GM19397 (cell line): ENCODE results near the gene FRMD3.

Experiments
- ATAC-seq: cut with Tn5 transposase; IDR thresholded peaks from one replicate; pipeline ENCODE4 v1.9.1; 2021; ENCODE audit warnings: mild to moderate bottlenecking, moderate library complexity; ENCODE audit not compliant: unreplicated experiment

FRMD3 gene

GRCh38 chr9:83475741-83476140 is 62.5 kb downstream of the FRMD3 start:
- ATAC-seq: no peak

- ATAC-seq: no peak
Observed at GRCh38 chr9:83474631-83475030, 63.6 kb downstream of the FRMD3 start.

- peak; percentile 77 for ATAC-seq
Observed at GRCh38 chr9:83473488-83473971, 64.7 kb downstream of the FRMD3 start.

DNA sequence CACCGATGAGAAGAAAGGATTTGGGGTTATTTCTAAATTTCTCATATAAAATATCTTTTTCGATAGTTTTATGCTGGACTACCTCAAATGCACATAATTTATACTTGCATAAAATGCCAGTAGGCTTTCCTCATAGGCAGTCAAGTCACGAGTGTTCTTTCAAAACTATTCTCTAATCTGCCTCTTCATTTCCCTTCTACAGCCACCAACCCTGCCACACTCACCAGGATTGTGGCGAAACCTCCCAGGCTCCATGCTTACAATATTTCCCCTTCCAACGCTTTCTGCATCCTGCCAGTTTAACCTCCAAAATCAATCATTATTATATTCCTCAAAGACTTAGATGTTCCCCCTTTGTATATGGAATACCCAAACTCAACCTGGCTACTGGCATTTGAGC is 65.4 kb downstream of the FRMD3 start:
- ATAC-seq: no peak

DNA sequence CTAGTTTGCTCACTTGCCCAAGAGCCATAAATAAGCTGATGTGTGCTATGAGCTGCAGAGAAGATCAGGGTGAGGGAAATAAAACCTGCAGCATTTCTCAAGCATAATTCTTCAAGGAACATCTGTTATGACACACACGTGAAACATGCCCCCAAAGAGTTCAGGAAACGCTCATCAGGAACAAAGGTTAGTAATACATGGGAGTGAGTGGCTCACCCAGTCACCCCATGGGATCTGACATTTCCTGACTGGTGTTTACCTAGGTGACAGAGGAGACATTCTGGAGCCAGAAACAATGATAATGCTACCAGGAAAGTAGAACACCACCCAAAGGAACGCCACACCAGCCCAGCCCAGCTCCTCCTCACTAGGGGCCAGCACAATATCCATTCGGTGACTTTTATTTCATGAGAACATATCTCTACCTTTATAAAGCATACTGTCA is 66.0 kb downstream of the FRMD3 start:
- ATAC-seq: no peak

DNA sequence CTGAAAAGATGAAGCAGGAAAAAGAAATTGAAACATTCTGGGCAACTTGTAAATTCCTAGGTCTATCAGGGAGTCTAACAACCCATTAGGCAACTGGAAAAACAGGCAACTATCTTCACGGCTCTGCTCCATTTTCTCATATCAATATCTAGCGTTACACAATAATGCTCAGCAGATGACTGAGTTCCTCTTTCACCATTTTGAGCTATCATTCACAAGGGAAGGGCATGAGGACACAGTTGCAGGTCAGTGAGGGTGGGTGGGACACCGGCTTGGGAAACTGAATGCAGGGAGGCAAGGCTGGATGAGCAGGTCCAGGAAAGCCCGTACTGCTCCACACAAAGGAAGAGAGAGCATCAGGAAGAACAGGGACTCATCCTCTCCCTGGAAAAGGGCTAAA is 67.0 kb downstream of the FRMD3 start:
- ATAC-seq: no peak

DNA sequence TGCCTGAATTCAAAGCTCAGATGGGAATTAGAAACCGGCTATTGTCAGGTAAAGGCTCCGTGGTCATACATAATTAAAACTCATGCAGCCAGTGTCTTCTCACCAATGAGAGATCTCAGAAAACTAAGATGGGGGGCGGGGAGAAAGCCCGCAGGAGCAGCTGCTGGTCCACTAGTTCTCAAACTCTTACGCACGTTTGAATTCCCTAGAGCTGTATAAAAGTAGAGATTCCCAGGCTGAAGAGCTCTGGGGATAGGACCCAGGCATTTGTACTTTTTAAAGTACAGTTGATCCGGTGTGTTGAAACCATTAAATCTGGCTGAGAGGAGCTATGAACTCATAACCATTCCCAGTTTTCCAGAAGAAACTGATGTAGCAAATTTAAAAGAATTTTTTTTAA is 68.5 kb downstream of the FRMD3 start:
- ATAC-seq: no peak

GRCh38 chr9:83468821-83469220 is 69.4 kb downstream of the FRMD3 start:
- ATAC-seq: no peak

- no peak for ATAC-seq
Observed at GRCh38 chr9:83466877-83467276, 71.3 kb downstream of the FRMD3 start.

DNA sequence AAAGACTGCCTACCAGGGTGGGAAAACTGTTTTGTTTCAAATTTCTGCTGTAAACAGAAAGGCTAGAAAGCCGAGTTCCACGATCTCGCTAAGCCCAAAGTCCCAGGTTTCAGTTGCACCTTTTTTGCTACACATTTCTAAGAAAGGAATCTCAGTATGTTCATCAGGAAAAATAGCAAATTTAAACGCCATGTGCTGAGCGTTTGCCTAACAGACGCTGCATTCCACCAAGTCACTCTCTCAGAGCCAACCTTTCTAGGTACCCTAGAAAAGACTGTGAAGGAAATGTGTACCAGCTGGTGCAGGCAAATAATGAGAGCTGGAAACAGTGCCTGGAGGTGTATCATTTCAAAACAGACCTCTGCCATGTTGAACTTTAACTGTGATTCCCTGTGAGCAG is 71.8 kb downstream of the FRMD3 start:
- ATAC-seq: no peak

DNA sequence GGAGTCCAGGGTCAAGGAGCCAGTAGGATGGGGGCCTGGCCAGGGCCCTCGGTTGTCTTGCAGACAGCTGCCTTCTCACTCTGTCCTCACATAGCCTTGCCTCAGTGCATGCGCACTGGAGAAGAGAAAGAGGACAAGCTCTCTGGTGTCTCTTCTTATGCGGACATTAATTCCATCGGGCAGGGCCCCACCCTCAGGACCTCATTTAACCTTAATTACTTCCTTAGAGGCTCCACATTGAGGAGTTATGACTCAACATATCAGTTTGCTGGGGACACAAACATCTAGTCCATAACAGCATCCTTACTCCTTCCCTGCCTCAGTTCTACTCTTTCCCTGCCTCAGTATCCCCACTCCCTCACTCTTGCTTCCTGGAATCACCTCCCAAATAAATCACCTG is 78.4 kb downstream of the FRMD3 start:
- ATAC-seq: no peak

- ATAC-seq: no peak
Observed at GRCh38 chr9:83458530-83458929, 79.7 kb downstream of the FRMD3 start.

DNA sequence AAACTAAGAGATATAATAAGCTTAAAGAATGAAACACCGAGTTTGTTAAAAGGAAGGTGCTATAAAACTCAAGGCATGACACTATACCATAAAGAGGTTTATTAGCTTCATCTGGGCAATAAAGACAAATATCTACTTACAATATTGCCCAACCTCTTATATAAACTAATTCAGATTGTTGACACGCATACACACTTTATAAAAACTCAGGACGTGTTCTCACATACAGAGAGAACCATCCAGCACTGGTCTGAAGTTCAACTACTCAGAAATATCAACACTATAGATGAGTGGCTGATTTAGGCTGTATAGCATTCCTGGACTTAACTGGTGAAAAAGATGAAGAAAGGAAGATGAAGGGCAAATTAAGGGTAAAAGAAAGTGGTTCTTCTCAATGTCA is 81.2 kb downstream of the FRMD3 start:
- ATAC-seq: no peak

GRCh38 chr9:83456226-83456625 is 82.0 kb downstream of the FRMD3 start:
- ATAC-seq: no peak

- ATAC-seq: no peak
Observed at GRCh38 chr9:83454076-83454475, 84.1 kb downstream of the FRMD3 start.

GRCh38 chr9:83451308-83451707 is 86.9 kb downstream of the FRMD3 start:
- ATAC-seq: no peak

- ATAC-seq: no peak
Observed at GRCh38 chr9:83449983-83450382, 88.2 kb downstream of the FRMD3 start.

GRCh38 chr9:83449166-83449565 is 89.0 kb downstream of the FRMD3 start:
- no peak for ATAC-seq

- ATAC-seq: no peak
Observed at GRCh38 chr9:83448626-83449025, 89.6 kb downstream of the FRMD3 start.

GRCh38 chr9:83447351-83447750 is 90.8 kb downstream of the FRMD3 start:
- no peak for ATAC-seq

GRCh38 chr9:83445703-83446265 is 92.4 kb downstream of the FRMD3 start:
- ATAC-seq: no peak

DNA sequence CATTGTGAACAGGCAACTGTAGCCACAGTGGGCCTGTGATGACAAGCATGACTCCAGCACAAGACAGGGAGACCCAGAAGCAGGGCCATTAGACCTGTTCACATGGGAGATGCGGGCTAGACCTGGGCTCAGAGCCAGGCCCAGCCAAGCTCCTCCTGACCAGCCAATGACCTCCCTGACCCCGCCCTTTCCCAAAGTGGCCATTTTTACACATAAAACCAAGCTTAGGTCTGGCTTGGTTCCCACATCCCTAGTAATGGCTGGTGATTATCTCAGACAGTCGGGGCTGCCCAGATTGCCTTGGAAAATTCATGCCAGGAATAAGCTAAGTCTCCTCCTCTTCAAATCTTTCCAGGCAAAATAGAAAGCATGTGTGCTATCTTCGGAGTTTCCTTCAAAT is 94.1 kb downstream of the FRMD3 start:
- no peak for ATAC-seq

DNA sequence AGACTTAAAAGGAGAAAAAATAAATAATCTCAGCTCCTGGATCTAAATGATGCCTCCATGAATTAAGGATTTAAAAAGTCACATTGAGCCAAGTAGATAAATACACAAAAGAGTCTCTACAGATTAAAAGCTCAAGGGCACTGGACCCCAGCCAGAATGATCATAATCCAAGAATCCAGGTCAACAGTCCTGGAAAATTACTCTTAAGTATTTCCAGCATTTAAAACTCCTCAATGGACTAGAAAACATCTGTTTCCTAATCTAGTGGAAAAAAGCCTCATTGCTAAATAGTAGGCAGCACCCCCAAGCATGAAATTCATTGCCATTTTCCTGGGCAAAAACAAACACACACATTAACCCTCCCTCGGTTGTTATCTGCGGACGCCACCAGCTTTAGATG is 96.8 kb downstream of the FRMD3 start:
- no peak for ATAC-seq
